GM10248 (cell line): Measurements from ENCODE around the gene C1QTNF8.

Experiments
- CTCF ChIA-PET: fragments of 300-600 bp; sonication (Branson Sonifier 250); formaldehyde crosslinking; extraction: SDS; loops from one replicate; lab custom pipeline; 2021; ENCODE audit warnings: antibody characterized with exemption; lab: Yijun Ruan, JAX
- POLR2A ChIA-PET: fragments of 350-650 bp; sonication (Branson Sonifier 250); formaldehyde crosslinking; extraction: SDS; loops from one replicate; lab custom pipeline; 2020; ENCODE audit warnings: antibody characterized with exemption; lab: Yijun Ruan, JAX
- DNase-seq: peaks from one replicate; pipeline ENCODE4 v3.0.0; 2012; ENCODE audit errors: extremely low spot score
- CTCF ChIP-seq: IDR thresholded peaks from 2 replicates; pipeline ENCODE4 v1.5.1; 2012; ENCODE audit warnings: mild to moderate bottlenecking, low read depth; ENCODE audit errors: extremely low read depth, missing control alignments, control extremely low read depth

C1QTNF8 gene

GRCh38 chr16:1057252-1057932 is 38.7 kb downstream of the C1QTNF8 start:
- peak; percentile 78 for TF ChIP-seq CTCF
- POLR2A ChIA-PET, result no interaction called here
- CTCF ChIA-PET, result interaction anchor here (0.6 to 2.3 kb wide), 6 partner anchors 9 to 347 kb away, joined by 3 to 6 read pairs (median 4); no protein-coding TSS in a partner anchor
- peak; percentile 64 for DNase-seq

- TF ChIP-seq CTCF, result no peak
- DNase-seq, result no peak
- CTCF ChIA-PET, result interaction anchor here (1.2 to 2.4 kb wide), 6 partner anchors 8 to 346 kb away, joined by 3 to 11 read pairs (median 3); no protein-coding TSS in a partner anchor
- POLR2A ChIA-PET, result interaction anchor here (0.6 kb wide), 1 partner anchor 314 kb away, joined by 5 read pairs; no protein-coding TSS in a partner anchor
Observed at GRCh38 chr16:1056196-1056595, 39.8 kb downstream of the C1QTNF8 start.

GRCh38 chr16:1055557-1055924 is 40.5 kb downstream of the C1QTNF8 start:
- POLR2A ChIA-PET, result no interaction called here
- CTCF ChIA-PET, result interaction anchor here (1.0 to 2.4 kb wide), 5 partner anchors 8 to 343 kb away, joined by 3 to 11 read pairs (median 3); no protein-coding TSS in a partner anchor
- no peak for DNase-seq
- TF ChIP-seq CTCF, result no peak

GRCh38 chr16:1054660-1055556 is 41.1 kb downstream of the C1QTNF8 start:
- TF ChIP-seq CTCF, result peak; percentile 73
- ChIA-PET POLR2A (no interaction called here), CTCF (interaction anchor here (1.0 to 2.4 kb wide), 4 partner anchors 7 to 342 kb away, joined by 3 to 11 read pairs (median 3); no protein-coding TSS in a partner anchor)
- peak; percentile 72 for DNase-seq

- DNase-seq, result no peak
- ChIA-PET CTCF (no interaction called here), POLR2A (no interaction called here)
- TF ChIP-seq CTCF, result no peak
Observed at GRCh38 chr16:1053700-1054368, 42.2 kb downstream of the C1QTNF8 start.

GRCh38 chr16:1053121-1053521 is 42.9 kb downstream of the C1QTNF8 start:
- DNase-seq, result no peak
- no peak for TF ChIP-seq CTCF
- CTCF ChIA-PET, result no interaction called here
- POLR2A ChIA-PET, result no interaction called here
